ENCODE data around the gene OLA1.
A peak's percentile ranks its signal among the peaks of the same experiment; 100 is the strongest.
"Not testable (repeated sequence)": the region's sequence is repeated elsewhere in the genome, so short reads cannot be mapped to it uniquely, and the experiment has no call there.

The OLA1 gene

GRCh38 chr2:174248187-174248997 lies at the start of gene OLA1:
Gene OLA1 (minus strand): TSS chr2:174248532. CDS start chr2:174246815, 1,717 bp downstream.
- DNase-seq: peak; percentile 98 to 99

- no peak for DNase-seq
These were observed 44.6 kb upstream of the OLA1 start for GRCh38 chr2:174292908-174293307.

GRCh38 chr2:174286172-174286571 lies 37.8 kb upstream of the OLA1 start:
- DNase-seq: no peak

- DNase-seq: no peak
These were observed 34.1 kb upstream of the OLA1 start for GRCh38 chr2:174282441-174282840.

- no peak for DNase-seq
These were observed 33.4 kb upstream of the OLA1 start for GRCh38 chr2:174281736-174282135.

GRCh38 chr2:174280596-174280995 lies 32.3 kb upstream of the OLA1 start:
- DNase-seq: no peak

- not testable (repeated sequence) for DNase-seq
These were observed 21.9 kb upstream of the OLA1 start for GRCh38 chr2:174270263-174270662.

- no peak for DNase-seq
These were observed 18.0 kb upstream of the OLA1 start for GRCh38 chr2:174266288-174266687.

GRCh38 chr2:174263997-174264396 lies 15.7 kb upstream of the OLA1 start:
- DNase-seq: no peak

- no peak for DNase-seq
These were observed 11.6 kb upstream of the OLA1 start for GRCh38 chr2:174259981-174260380.

GRCh38 chr2:174254267-174254666 lies 5.9 kb upstream of the OLA1 start:
- no peak for DNase-seq

GRCh38 chr2:174248998-174249592 lies 763 bp upstream of the OLA1 start:
- no peak for DNase-seq

- peak in 1 of 2 donors; percentile 21 for DNase-seq
These were observed 702 bp downstream of the OLA1 start for GRCh38 chr2:174247474-174248186.

GRCh38 chr2:174246944-174247381 lies 1.4 kb downstream of the OLA1 start:
- DNase-seq: no peak

- DNase-seq: not testable (repeated sequence)
These were observed 2.7 kb downstream of the OLA1 start for GRCh38 chr2:174245628-174246027.

GRCh38 chr2:174245065-174245464 lies 3.3 kb downstream of the OLA1 start:
- DNase-seq: no peak

GRCh38 chr2:174243812-174244211 lies 4.5 kb downstream of the OLA1 start:
- no peak for DNase-seq

GRCh38 chr2:174240097-174240496 lies 8.2 kb downstream of the OLA1 start:
- DNase-seq: no peak

- DNase-seq: no peak
These were observed 11.9 kb downstream of the OLA1 start for GRCh38 chr2:174236429-174236828.

- DNase-seq: no peak
These were observed 12.7 kb downstream of the OLA1 start for GRCh38 chr2:174235680-174236079.

- no peak for DNase-seq
These were observed 14.5 kb downstream of the OLA1 start for GRCh38 chr2:174233771-174234275.

GRCh38 chr2:174227748-174228147 lies 20.6 kb downstream of the OLA1 start:
- DNase-seq: no peak

GRCh38 chr2:174224665-174225288 lies 23.6 kb downstream of the OLA1 start:
- DNase-seq: no peak

All from stimulated activated CD4-positive, alpha-beta T cell treated with anti-CD3 and anti-CD28 coated beads, Interleukin-2, amount 100 ng/mL, for 24 hours (primary cell).